ENCODE data around the gene APOLD1. TPM values are rescaled to one million over a fixed set of nuclear protein-coding genes. Genes with fewer than 3 reads are reported as not detected.

Gene APOLD1
- total RNA-seq, 2 experiments from 2014 or later = 22.5 to 25.8 TPM

DNA sequence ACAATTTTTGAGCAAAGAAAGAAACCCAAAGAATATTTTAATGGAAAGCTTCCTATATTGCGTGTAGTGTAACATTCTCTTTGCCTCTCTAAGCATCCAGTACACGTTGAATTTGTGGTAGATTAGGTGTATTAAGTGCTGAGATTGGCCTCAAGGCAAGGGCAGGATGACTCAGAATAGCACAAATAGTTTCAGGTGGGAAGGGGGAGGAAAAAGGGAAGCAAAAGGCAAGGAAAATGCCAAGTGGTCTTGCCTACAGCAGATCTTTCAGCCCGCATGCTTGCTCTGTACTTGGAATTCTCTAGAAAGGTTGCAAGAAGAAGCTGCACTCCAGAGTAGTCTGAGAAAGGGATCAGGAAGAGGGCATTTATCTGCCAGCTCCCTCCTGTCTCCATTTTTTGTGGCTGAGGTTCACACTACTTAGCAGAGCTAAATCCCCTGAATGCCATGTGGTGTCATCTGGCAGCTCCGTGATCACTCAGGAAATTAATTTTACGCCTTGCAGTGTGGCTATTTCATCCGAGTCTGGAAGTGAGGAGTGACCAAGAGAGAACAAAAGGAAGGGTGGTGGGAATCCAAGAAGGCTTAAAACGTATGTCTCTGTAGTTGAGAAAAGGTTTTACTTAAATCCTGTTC is 39.8 kb upstream of the APOLD1 start:
- H3K9me2 ChIP-seq (ENCODE audit: insufficient read depth, low read length) = no peaks in the 10 kb centered on the region
- no peaks in the 10 kb centered on the region for H3K4me1 ChIP-seq (ENCODE audit: insufficient read depth, low read length, poor library complexity, severe bottlenecking)
- no peak overlapping the region for H3K4me2 ChIP-seq (ENCODE audit: low read length)
- no peak overlapping the region for H3K27ac ChIP-seq (ENCODE audit: low read depth, low read length, poor library complexity, severe bottlenecking)
- intact Hi-C loops (cut with micrococcal nuclease; ENCODE audit: unreplicated experiment) = no loop called here
- no peaks in the 10 kb centered on the region for H3K79me2 ChIP-seq (ENCODE audit: insufficient read depth, low read depth, low read length)
- ChIA-PET POLR2A (interaction anchor here (0.6 kb wide), 1 partner anchor 20 kb away, joined by 3 read pairs; no protein-coding TSS in a partner anchor), CTCF (ENCODE audit: unreplicated experiment) (no interaction called here)
- no peaks in the 10 kb centered on the region for H4K20me1 ChIP-seq (ENCODE audit: insufficient read depth, low read length)
- TF ChIP-seq, protein P1, sequence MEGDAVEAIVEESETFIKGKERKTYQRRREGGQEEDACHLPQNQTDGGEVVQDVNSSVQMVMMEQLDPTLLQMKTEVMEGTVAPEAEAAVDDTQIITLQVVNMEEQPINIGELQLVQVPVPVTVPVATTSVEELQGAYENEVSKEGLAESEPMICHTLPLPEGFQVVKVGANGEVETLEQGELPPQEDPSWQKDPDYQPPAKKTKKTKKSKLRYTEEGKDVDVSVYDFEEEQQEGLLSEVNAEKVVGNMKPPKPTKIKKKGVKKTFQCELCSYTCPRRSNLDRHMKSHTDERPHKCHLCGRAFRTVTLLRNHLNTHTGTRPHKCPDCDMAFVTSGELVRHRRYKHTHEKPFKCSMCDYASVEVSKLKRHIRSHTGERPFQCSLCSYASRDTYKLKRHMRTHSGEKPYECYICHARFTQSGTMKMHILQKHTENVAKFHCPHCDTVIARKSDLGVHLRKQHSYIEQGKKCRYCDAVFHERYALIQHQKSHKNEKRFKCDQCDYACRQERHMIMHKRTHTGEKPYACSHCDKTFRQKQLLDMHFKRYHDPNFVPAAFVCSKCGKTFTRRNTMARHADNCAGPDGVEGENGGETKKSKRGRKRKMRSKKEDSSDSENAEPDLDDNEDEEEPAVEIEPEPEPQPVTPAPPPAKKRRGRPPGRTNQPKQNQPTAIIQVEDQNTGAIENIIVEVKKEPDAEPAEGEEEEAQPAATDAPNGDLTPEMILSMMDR (conservative IDR thresholded peaks at IDR 0.05; ENCODE audit: low read length) = no peak
- TF ChIP-seq EZH2phosphoT487 (IDR thresholded peaks at IDR 0.05; ENCODE audit: borderline replicate concordance, low read depth, low read length) = no peak
- no peak for DNase-seq (ENCODE audit: low spot score)
- no peak overlapping the region for H3K4me3 ChIP-seq (ENCODE audit: low read depth, low read length, poor library complexity, severe bottlenecking)
- H3K36me3 ChIP-seq (ENCODE audit: insufficient read depth, low read length) = peaks cover 26% of the 10 kb centered on the region; the same call in 1 of the 2 replicates
- no peaks in the 10 kb centered on the region for H3K9me3 ChIP-seq (ENCODE audit: low read length)
- BruUV-seq (replicated peaks) = no TSS peak
- no peak overlapping the region for H2AFZ ChIP-seq (ENCODE audit: low read length)

DNA sequence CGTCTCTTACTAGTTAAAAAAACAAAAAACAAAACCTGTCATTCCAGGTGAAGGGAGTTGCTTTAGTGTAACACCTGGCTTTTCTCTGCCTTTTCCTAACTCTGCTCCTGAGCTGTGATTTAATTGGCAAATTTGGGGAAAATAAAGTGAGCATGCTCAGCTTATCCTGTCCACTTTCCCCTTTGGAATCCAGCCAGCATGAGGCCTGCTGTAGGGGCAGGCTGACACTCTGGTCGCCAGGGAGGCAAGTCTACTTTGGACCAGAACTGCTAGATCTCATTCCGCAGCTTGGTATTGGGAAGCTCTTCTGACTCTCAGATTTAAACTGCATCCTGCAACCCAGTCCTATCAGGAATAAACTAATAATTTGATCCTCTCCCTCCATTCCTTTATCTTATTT is 38.2 kb upstream of the APOLD1 start:
- TF ChIP-seq, protein P1 (conservative IDR thresholded peaks at IDR 0.05; ENCODE audit: low read length) = no peak
- TF ChIP-seq EZH2phosphoT487 (IDR thresholded peaks at IDR 0.05; ENCODE audit: borderline replicate concordance, low read depth, low read length) = no peak
- Histone ChIP-seq H2AFZ (ENCODE audit: low read length) (no peak overlapping the region), H3K36me3 (ENCODE audit: insufficient read depth, low read length) (peaks cover 32% of the 10 kb centered on the region; the same call in 1 of the 2 replicates), H3K9me2 (ENCODE audit: insufficient read depth, low read length) (no peaks in the 10 kb centered on the region), H3K4me2 (ENCODE audit: low read length) (no peak overlapping the region), H3K27ac (ENCODE audit: low read depth, low read length, poor library complexity, severe bottlenecking) (no peak overlapping the region), H3K4me1 (ENCODE audit: insufficient read depth, low read length, poor library complexity, severe bottlenecking) (no peaks in the 10 kb centered on the region), H3K4me3 (ENCODE audit: low read depth, low read length, poor library complexity, severe bottlenecking) (no peak overlapping the region), H3K79me2 (ENCODE audit: insufficient read depth, low read depth, low read length) (no peaks in the 10 kb centered on the region), H4K20me1 (ENCODE audit: insufficient read depth, low read length) (no peaks in the 10 kb centered on the region), H3K9me3 (ENCODE audit: low read length) (no peaks in the 10 kb centered on the region)
- DNase-seq (ENCODE audit: low spot score) = no peak
- ChIA-PET CTCF (ENCODE audit: unreplicated experiment) (no interaction called here), POLR2A (no interaction called here)
- intact Hi-C loops (cut with micrococcal nuclease; ENCODE audit: unreplicated experiment) = no loop called here
- BruUV-seq (replicated peaks) = TSS peak; percentile 9

DNA sequence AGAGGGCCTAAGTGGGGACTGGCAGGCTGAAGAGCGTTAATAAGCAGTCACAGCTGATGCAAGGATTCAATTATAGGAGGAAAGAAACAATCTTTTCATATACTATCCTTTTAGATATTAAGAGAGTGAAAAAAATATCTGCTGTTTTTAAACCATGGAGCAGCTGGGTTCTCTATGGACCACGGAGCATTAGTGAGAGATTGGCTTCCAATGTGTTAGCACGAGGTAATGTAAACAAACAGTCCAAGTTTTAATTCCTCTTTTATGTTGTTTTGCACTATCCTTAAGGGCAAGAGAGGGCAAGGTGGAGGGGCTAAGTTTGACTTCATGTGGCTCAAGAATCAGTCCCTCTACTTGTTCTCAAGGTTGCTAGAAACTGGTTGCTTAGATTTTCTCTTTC is 37.4 kb upstream of the APOLD1 start:
- H3K9me2 ChIP-seq (ENCODE audit: insufficient read depth, low read length) = no peaks in the 10 kb centered on the region
- no peak overlapping the region for H3K27ac ChIP-seq (ENCODE audit: low read depth, low read length, poor library complexity, severe bottlenecking)
- ChIA-PET POLR2A (no interaction called here), CTCF (ENCODE audit: unreplicated experiment) (no interaction called here)
- no TSS peak for BruUV-seq (replicated peaks)
- H3K4me3 ChIP-seq (ENCODE audit: low read depth, low read length, poor library complexity, severe bottlenecking) = no peak overlapping the region
- H3K9me3 ChIP-seq (ENCODE audit: low read length) = no peaks in the 10 kb centered on the region
- intact Hi-C loops (cut with micrococcal nuclease; ENCODE audit: unreplicated experiment) = no loop called here
- H3K79me2 ChIP-seq (ENCODE audit: insufficient read depth, low read depth, low read length) = no peaks in the 10 kb centered on the region
- H3K4me1 ChIP-seq (ENCODE audit: insufficient read depth, low read length, poor library complexity, severe bottlenecking) = no peaks in the 10 kb centered on the region
- TF ChIP-seq, protein P1 (conservative IDR thresholded peaks at IDR 0.05; ENCODE audit: low read length) = no peak
- TF ChIP-seq EZH2phosphoT487 (IDR thresholded peaks at IDR 0.05; ENCODE audit: borderline replicate concordance, low read depth, low read length) = no peak
- no peaks in the 10 kb centered on the region for H4K20me1 ChIP-seq (ENCODE audit: insufficient read depth, low read length)
- DNase-seq (ENCODE audit: low spot score) = no peak
- no peak overlapping the region for H3K4me2 ChIP-seq (ENCODE audit: low read length)
- H3K36me3 ChIP-seq (ENCODE audit: insufficient read depth, low read length) = peaks cover 32% of the 10 kb centered on the region; the same call in 1 of the 2 replicates
- no peak overlapping the region for H2AFZ ChIP-seq (ENCODE audit: low read length)
